ENCODE results near the gene GID8. TPM values are rescaled to one million over a fixed set of nuclear protein-coding genes. Genes with fewer than 3 reads are reported as not detected.

The GID8 gene
- total and polyA plus RNA-seq, 9 of the 15 experiments (the other 6 are each of a cell fraction or from before 2014, with no cell fraction given), result 7.5 to 31.6 (median 22.2) TPM

DNA sequence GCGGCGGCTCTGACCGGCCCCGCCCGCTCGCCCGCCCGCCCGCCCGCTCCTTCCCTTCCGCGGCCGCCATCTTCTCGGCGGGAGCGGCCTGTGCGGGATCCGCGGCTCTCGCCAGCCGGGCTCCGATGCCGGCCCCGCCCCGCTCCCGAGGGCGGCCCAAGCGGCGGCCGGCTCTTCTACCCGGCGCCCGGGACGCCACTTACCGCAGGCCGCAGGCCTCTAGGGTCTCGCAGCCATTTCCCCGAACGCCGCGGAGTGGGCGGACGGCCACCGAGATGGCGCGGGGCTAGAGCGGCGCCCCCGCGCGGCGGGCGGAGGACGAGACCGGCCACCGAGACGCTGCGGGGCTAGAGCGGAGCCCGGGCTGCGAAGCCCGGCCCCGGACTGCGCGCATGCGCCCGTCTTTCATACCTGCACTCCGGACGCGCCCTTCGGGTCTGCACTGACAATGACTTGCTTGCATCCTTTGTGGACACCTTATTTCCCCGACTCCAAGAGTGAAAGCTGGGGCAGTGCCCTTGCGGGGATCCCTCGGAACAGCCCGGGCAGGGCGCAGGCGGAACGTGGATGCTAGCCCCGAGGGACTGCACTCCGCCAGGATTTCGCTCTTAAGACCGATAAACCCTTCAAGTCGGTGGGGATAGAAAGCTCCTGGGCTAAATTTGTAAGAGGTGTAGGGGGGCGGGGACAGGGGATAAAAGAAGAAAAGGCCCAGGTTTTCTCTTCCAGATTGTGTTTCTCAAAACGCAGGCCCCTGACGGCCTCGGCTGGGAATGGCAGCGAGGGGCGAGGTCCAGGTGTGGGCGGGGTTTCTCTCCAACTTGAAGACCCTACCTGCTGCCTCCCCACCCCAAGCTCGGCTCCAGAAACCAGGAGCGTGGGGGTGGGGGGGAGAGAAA lies 11.5 kb upstream of the GID8 start, which contains the start of gene DIDO1 (continued):
- TF ChIP-seq ARNT (IDR thresholded peaks at IDR 0.05) (no peak), TAF9B (IDR thresholded peaks at IDR 0.05; ENCODE audit: partially characterized antibody) (no peak), DACH1 (IDR thresholded peaks at IDR 0.05; ENCODE audit: partially characterized antibody) (no peak), POLR2A (conservative IDR thresholded peaks at IDR 0.05) (peak; percentile 75), MEIS2 (IDR thresholded peaks at IDR 0.05; ENCODE audit: partially characterized antibody) (peak; percentile 81), ZNF282 (CRISPR knock-in tag; IDR thresholded peaks at IDR 0.05) (0 out of 2 replicates have a peak, but pooled peaks have one; percentile 5), CHD4 (IDR thresholded peaks at IDR 0.05; ENCODE audit: insufficient read depth, insufficient replicate concordance, low read depth, low read length, poor library complexity, severe bottlenecking) (no peak), CTBP1 (IDR thresholded peaks at IDR 0.05; ENCODE audit: borderline replicate concordance) (peak; percentile 87), DIDO1 (tag; IDR thresholded peaks at IDR 0.05; ENCODE audit: low read depth) (no peak), HNRNPUL1 (IDR thresholded peaks at IDR 0.05; ENCODE audit: low read length) (no peak), TCF7L2 (IDR thresholded peaks at IDR 0.05; ENCODE audit: low read depth, low read length) (no peak), PHTF2 (CRISPR knock-in tag; IDR thresholded peaks at IDR 0.05) (no peak), ZNF224 (CRISPR knock-in tag; IDR thresholded peaks at IDR 0.05) (no peak), GATAD2A (IDR thresholded peaks at IDR 0.05) (no peak), SMAD3 (CRISPR knock-in tag; conservative IDR thresholded peaks at IDR 0.05) (no peak), ZNF311 (CRISPR knock-in tag; IDR thresholded peaks at IDR 0.05) (no peak), GTF2F1 (IDR thresholded peaks at IDR 0.05; ENCODE audit: low read depth, low read length) (no peak), RNF2 (IDR thresholded peaks at IDR 0.05) (no peak), CEBPB (tag; IDR thresholded peaks at IDR 0.05) (no peak), NFIX (CRISPR knock-in tag; IDR thresholded peaks at IDR 0.05; ENCODE audit: low read depth) (no peak), CBX2 (IDR thresholded peaks at IDR 0.05; ENCODE audit: insufficient read depth, low read length, poor library complexity, severe bottlenecking) (no peak), ZSCAN32 (CRISPR knock-in tag; IDR thresholded peaks at IDR 0.05) (no peak), ELF4 (CRISPR knock-in tag; IDR thresholded peaks at IDR 0.05) (no peak), DDX20 (tag; IDR thresholded peaks at IDR 0.05; ENCODE audit: low read depth) (no peak)
- TF ChIP-seq, protein P1, sequence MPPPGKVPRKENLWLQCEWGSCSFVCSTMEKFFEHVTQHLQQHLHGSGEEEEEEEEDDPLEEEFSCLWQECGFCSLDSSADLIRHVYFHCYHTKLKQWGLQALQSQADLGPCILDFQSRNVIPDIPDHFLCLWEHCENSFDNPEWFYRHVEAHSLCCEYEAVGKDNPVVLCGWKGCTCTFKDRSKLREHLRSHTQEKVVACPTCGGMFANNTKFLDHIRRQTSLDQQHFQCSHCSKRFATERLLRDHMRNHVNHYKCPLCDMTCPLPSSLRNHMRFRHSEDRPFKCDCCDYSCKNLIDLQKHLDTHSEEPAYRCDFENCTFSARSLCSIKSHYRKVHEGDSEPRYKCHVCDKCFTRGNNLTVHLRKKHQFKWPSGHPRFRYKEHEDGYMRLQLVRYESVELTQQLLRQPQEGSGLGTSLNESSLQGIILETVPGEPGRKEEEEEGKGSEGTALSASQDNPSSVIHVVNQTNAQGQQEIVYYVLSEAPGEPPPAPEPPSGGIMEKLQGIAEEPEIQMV (tag; conservative IDR thresholded peaks at IDR 0.05; ENCODE audit: low read depth), result no peak
- TF ChIP-seq, protein P2, sequence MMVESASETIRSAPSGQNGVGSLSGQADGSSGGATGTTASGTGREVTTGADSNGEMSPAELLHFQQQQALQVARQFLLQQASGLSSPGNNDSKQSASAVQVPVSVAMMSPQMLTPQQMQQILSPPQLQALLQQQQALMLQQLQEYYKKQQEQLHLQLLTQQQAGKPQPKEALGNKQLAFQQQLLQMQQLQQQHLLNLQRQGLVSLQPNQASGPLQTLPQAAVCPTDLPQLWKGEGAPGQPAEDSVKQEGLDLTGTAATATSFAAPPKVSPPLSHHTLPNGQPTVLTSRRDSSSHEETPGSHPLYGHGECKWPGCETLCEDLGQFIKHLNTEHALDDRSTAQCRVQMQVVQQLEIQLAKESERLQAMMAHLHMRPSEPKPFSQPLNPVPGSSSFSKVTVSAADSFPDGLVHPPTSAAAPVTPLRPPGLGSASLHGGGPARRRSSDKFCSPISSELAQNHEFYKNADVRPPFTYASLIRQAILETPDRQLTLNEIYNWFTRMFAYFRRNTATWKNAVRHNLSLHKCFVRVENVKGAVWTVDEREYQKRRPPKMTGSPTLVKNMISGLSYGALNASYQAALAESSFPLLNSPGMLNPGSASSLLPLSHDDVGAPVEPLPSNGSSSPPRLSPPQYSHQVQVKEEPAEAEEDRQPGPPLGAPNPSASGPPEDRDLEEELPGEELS (CRISPR knock-in tag; IDR thresholded peaks at IDR 0.05; ENCODE audit: borderline replicate concordance), result no peak
- TF ChIP-seq, protein P3, sequence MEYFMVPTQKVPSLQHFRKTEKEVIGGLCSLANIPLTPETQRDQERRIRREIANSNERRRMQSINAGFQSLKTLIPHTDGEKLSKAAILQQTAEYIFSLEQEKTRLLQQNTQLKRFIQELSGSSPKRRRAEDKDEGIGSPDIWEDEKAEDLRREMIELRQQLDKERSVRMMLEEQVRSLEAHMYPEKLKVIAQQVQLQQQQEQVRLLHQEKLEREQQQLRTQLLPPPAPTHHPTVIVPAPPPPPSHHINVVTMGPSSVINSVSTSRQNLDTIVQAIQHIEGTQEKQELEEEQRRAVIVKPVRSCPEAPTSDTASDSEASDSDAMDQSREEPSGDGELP (CRISPR knock-in tag; IDR thresholded peaks at IDR 0.05; ENCODE audit: borderline replicate concordance), result no peak; the same call in 1 of the 2 replicates
